ENCODE results near the gene SKIC3. TPM values are rescaled to one million over a fixed set of nuclear protein-coding genes. Genes with fewer than 3 reads are reported as not detected.

Gene SKIC3
- total and polyA plus RNA-seq, 2 experiments from 2014 or later = 46.5 to 47.2 TPM

DNA sequence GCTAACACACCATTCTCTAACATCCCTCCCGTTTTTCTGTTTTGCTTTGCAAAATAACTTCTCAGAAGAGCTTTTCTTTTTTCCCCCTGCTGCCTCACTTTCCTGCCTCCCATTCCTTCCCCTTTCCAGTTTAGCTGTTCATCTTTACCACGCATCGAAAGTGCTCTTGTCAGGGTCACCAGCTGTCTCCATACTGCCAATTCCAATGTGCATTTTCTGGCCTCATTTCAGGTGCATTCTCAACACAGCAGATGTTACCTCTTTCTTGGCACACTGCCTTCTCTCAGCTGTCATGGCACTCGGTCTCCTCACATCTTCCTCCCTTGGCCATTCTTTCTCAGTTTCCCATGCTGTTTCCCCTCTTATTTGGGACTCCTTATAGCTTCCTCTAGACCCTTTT is 9.7 kb upstream of the SKIC3 start:
- H3K4me1 ChIP-seq (ENCODE audit: low read depth) = no peaks in the 10 kb centered on the region
- H3K27ac ChIP-seq = no peak overlapping the region
- H3K9me3 ChIP-seq (ENCODE audit: low read depth) = no peaks in the 10 kb centered on the region
- H3K4me3 ChIP-seq = no peak overlapping the region
- no peaks in the 10 kb centered on the region for H3K27me3 ChIP-seq
- no peak for DNase-seq (ENCODE audit: low read depth in 1 of 2, low spot score in 1 of 2)
- H3K36me3 ChIP-seq = peaks cover 19% of the 10 kb centered on the region
- no peak for TF ChIP-seq CTCF (IDR thresholded peaks at IDR 0.05; ENCODE audit: low read depth, low read length)

DNA sequence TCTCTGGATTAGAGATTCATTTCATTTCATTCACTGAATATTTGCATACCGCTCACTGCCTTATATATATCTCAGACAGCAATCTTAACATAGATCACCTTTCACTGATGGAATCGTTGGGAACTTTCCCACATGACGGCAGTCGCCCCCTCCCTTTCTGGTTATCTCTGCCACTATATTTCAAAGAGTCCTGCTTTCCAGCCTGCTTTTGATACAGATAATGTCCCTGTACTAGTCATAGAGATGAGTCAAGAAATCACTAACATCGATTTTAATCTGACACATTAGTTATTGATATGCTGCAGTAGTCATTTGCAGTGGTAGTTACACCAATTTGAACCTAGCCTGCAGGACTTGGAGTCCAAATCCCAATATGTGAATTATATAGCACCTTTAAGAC is 8.6 kb upstream of the SKIC3 start:
- no peak for TF ChIP-seq CTCF (IDR thresholded peaks at IDR 0.05; ENCODE audit: low read depth, low read length)
- no peaks in the 10 kb centered on the region for H3K4me1 ChIP-seq (ENCODE audit: low read depth)
- no peaks in the 10 kb centered on the region for H3K27me3 ChIP-seq
- H3K36me3 ChIP-seq = peaks cover 13% of the 10 kb centered on the region
- no peak overlapping the region for H3K27ac ChIP-seq
- no peaks in the 10 kb centered on the region for H3K9me3 ChIP-seq (ENCODE audit: low read depth)
- no peak overlapping the region for H3K4me3 ChIP-seq
- DNase-seq (ENCODE audit: low read depth in 1 of 2, low spot score in 1 of 2) = no peak

GRCh38 chr5:95562282-95562681 is 7.5 kb upstream of the SKIC3 start:
- no peaks in the 10 kb centered on the region for H3K27me3 ChIP-seq
- peaks cover 8% of the 10 kb centered on the region for H3K36me3 ChIP-seq
- TF ChIP-seq CTCF (IDR thresholded peaks at IDR 0.05; ENCODE audit: low read depth, low read length) = no peak
- DNase-seq (ENCODE audit: low read depth in 1 of 2, low spot score in 1 of 2) = no peak
- H3K4me1 ChIP-seq (ENCODE audit: low read depth) = no peaks in the 10 kb centered on the region
- H3K4me3 ChIP-seq = no peak overlapping the region
- H3K27ac ChIP-seq = no peak overlapping the region
- H3K9me3 ChIP-seq (ENCODE audit: low read depth) = no peaks in the 10 kb centered on the region

GRCh38 chr5:95557841-95558240 is 3.1 kb upstream of the SKIC3 start:
- no peak for DNase-seq (ENCODE audit: low read depth in 1 of 2, low spot score in 1 of 2)
- Histone ChIP-seq H3K9me3 (ENCODE audit: low read depth) (no peaks in the 10 kb centered on the region), H3K27ac (no peak overlapping the region), H3K4me3 (no peak overlapping the region), H3K27me3 (no peaks in the 10 kb centered on the region), H3K4me1 (ENCODE audit: low read depth) (peaks cover 6% of the 10 kb centered on the region), H3K36me3 (no peaks in the 10 kb centered on the region)
- TF ChIP-seq CTCF (IDR thresholded peaks at IDR 0.05; ENCODE audit: low read depth, low read length) = no peak

DNA sequence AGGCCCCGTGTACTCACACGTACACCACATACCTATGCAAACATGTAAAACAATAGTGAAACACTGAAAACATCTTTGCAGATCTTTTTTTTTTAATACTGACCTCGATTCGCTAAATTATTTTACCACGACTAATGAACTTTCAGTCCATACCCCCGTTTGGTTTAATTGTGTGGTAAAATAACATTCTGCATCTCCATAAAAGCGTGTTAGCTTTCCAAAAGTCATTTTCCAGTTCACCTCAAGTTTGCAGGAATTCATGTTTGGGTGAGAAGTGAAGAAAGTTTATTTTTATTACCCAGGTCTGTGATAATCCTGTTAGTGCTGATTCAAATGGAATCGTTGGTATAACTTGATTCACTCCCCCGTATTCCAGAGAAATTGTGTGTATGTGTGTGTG is 776 bp upstream of the SKIC3 start:
- Histone ChIP-seq H3K36me3 (no peaks in the 10 kb centered on the region), H3K4me1 (ENCODE audit: low read depth) (peaks cover 6% of the 10 kb centered on the region), H3K27ac (peak overlapping the region; percentile 88), H3K9me3 (ENCODE audit: low read depth) (no peaks in the 10 kb centered on the region), H3K4me3 (peak overlapping the region; percentile 57), H3K27me3 (no peaks in the 10 kb centered on the region)
- no peak for TF ChIP-seq CTCF (IDR thresholded peaks at IDR 0.05; ENCODE audit: low read depth, low read length)
- no peak for DNase-seq (ENCODE audit: low read depth in 1 of 2, low spot score in 1 of 2)

DNA sequence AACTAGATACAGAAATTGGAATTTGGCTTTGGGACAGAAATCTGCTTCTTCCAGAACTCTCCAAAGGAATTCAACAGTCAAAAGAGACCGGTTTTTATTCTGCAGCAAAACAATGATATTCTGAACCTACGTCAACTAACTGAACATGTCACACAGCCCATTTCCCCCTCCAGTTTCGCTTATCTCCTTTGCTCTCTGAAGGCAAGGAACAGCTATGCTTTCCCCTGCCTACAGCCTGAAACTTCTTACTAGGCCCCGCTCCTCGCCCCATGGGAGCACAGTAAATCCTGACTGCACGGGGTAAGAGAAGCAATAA is 488 bp downstream of the SKIC3 start:
- peaks cover 6% of the 10 kb centered on the region for H3K4me1 ChIP-seq (ENCODE audit: low read depth)
- no peak for TF ChIP-seq CTCF (IDR thresholded peaks at IDR 0.05; ENCODE audit: low read depth, low read length)
- no peaks in the 10 kb centered on the region for H3K36me3 ChIP-seq
- peak overlapping the region; percentile 57 for H3K4me3 ChIP-seq
- H3K27me3 ChIP-seq = no peaks in the 10 kb centered on the region
- no peak for DNase-seq (ENCODE audit: low read depth in 1 of 2, low spot score in 1 of 2)
- no peaks in the 10 kb centered on the region for H3K9me3 ChIP-seq (ENCODE audit: low read depth)
- H3K27ac ChIP-seq = peak overlapping the region; percentile 88

Measured in cardiac muscle cell (in vitro differentiated cells and primary cell).